Bronchial epithelial cell (primary cell): ENCODE data around the gene FRMD3. TPM values are rescaled to one million over a fixed set of nuclear protein-coding genes. Genes with fewer than 3 reads are reported as not detected.

Experiments
- DNase-seq: peaks from one replicate; pipeline ENCODE4 v3.0.0-alpha.2; 2010; ENCODE audit warnings: low read depth
- FAIRE-seq: peaks from 2 replicates; lab custom pipeline; 2011; peaks lifted over from hg19 to GRCh38; lab: Jason Lieb, UNC
- H3K27me3 ChIP-seq: 2 replicates; pipeline ENCODE4 v1.5.1; 2011; ENCODE audit warnings: low read length; ENCODE audit not compliant: control insufficient read depth, insufficient read depth
- H3K36me3 ChIP-seq: 2 replicates; pipeline ENCODE4 v1.5.1; 2011; ENCODE audit warnings: low read length; ENCODE audit not compliant: control insufficient read depth, insufficient read depth
- H3K4me3 ChIP-seq: 2 replicates; pipeline ENCODE4 v1.5.1; 2011; ENCODE audit warnings: mild to moderate bottlenecking, low read depth, low read length, control low read depth
- CTCF ChIP-seq: IDR thresholded peaks from 2 replicates; pipeline ENCODE4 v1.5.1; 2011; ENCODE audit warnings: mild to moderate bottlenecking, moderate library complexity, low read length, control low read depth, inconsistent platforms; ENCODE audit not compliant: insufficient read depth, severe bottlenecking
- total RNA-seq: library from RNA; depleted of rRNA; stranded (reverse); fragments of >200 nt; gene quantifications from 2 replicates; pipeline ENCODE4 v1.2.1, GENCODE V29; 2014

FRMD3 gene
- total RNA-seq, 1 donor from 2014 or later: under 0.01 TPM

- Histone ChIP-seq H3K27me3 (no peaks in the 10 kb centered on the region), H3K36me3 (no peaks in the 10 kb centered on the region), H3K4me3 (no peak overlapping the region)
- no peak for TF ChIP-seq CTCF
- DNase-seq: no peak
- FAIRE-seq: no peak
Measured at GRCh38 chr9:83473488-83473971, 64.7 kb downstream of the FRMD3 start.

DNA sequence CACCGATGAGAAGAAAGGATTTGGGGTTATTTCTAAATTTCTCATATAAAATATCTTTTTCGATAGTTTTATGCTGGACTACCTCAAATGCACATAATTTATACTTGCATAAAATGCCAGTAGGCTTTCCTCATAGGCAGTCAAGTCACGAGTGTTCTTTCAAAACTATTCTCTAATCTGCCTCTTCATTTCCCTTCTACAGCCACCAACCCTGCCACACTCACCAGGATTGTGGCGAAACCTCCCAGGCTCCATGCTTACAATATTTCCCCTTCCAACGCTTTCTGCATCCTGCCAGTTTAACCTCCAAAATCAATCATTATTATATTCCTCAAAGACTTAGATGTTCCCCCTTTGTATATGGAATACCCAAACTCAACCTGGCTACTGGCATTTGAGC lies 65.4 kb downstream of the FRMD3 start:
- no peak for DNase-seq
- no peak overlapping the region for H3K4me3 ChIP-seq
- no peak for FAIRE-seq

DNA sequence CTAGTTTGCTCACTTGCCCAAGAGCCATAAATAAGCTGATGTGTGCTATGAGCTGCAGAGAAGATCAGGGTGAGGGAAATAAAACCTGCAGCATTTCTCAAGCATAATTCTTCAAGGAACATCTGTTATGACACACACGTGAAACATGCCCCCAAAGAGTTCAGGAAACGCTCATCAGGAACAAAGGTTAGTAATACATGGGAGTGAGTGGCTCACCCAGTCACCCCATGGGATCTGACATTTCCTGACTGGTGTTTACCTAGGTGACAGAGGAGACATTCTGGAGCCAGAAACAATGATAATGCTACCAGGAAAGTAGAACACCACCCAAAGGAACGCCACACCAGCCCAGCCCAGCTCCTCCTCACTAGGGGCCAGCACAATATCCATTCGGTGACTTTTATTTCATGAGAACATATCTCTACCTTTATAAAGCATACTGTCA lies 66.0 kb downstream of the FRMD3 start:
- DNase-seq: peak; percentile 74
- TF ChIP-seq CTCF: no peak

More for the DNA sequence above, 65.4 kb downstream of the FRMD3 start:
- no peak for TF ChIP-seq CTCF
- Histone ChIP-seq H3K36me3 (no peaks in the 10 kb centered on the region), H3K27me3 (no peaks in the 10 kb centered on the region)

DNA sequence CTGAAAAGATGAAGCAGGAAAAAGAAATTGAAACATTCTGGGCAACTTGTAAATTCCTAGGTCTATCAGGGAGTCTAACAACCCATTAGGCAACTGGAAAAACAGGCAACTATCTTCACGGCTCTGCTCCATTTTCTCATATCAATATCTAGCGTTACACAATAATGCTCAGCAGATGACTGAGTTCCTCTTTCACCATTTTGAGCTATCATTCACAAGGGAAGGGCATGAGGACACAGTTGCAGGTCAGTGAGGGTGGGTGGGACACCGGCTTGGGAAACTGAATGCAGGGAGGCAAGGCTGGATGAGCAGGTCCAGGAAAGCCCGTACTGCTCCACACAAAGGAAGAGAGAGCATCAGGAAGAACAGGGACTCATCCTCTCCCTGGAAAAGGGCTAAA lies 67.0 kb downstream of the FRMD3 start:
- Histone ChIP-seq H3K27me3 (no peaks in the 10 kb centered on the region), H3K4me3 (no peak overlapping the region), H3K36me3 (no peaks in the 10 kb centered on the region)
- no peak for FAIRE-seq
- no peak for DNase-seq
- no peak for TF ChIP-seq CTCF

More for the DNA sequence above, 66.0 kb downstream of the FRMD3 start:
- no peak overlapping the region for H3K4me3 ChIP-seq
- H3K36me3 ChIP-seq: no peaks in the 10 kb centered on the region
- no peaks in the 10 kb centered on the region for H3K27me3 ChIP-seq
- FAIRE-seq: no peak

DNA sequence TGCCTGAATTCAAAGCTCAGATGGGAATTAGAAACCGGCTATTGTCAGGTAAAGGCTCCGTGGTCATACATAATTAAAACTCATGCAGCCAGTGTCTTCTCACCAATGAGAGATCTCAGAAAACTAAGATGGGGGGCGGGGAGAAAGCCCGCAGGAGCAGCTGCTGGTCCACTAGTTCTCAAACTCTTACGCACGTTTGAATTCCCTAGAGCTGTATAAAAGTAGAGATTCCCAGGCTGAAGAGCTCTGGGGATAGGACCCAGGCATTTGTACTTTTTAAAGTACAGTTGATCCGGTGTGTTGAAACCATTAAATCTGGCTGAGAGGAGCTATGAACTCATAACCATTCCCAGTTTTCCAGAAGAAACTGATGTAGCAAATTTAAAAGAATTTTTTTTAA lies 68.5 kb downstream of the FRMD3 start:
- Histone ChIP-seq H3K4me3 (no peak overlapping the region), H3K27me3 (no peaks in the 10 kb centered on the region), H3K36me3 (no peaks in the 10 kb centered on the region)
- TF ChIP-seq CTCF: no peak
- FAIRE-seq (no peak), DNase-seq (no peak)

DNA sequence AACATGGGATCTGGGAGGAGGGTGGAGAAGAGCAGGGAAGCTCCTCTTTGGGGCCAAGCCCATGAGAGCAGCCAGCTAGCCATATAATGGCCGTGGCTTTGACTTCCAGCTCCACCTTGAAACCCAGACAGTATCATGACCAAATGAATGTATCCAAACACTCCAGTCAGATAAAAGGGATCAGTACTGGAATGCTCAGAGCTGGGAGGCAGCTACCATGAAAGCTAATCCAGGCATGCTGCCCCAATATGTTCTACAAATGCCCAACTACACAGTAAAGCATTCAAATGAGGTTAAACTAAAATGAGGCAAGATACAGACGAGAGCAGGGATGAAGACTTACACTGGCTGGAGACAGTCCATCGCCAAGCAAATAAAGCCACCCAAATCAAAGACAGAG lies 69.4 kb downstream of the FRMD3 start:
- H3K27me3 ChIP-seq: no peaks in the 10 kb centered on the region
- no peak for TF ChIP-seq CTCF
- no peaks in the 10 kb centered on the region for H3K36me3 ChIP-seq
- no peak overlapping the region for H3K4me3 ChIP-seq
- FAIRE-seq (no peak), DNase-seq (no peak)
